Measurements from ENCODE around the gene ATP13A4.

- TF ChIP-seq CTCF (IDR thresholded peaks at IDR 0.05) (no peak), POLR2A (IDR thresholded peaks at IDR 0.05; ENCODE audit: low read depth) (no peak), POLR2AphosphoS5 (IDR thresholded peaks at IDR 0.05) (no peak), EP300 (IDR thresholded peaks at IDR 0.05) (no peak)
These were observed 45.4 kb downstream of the ATP13A4 start for GRCh38 chr3:193509103-193509965.
